ENCODE results near the gene GPX1.

- TF ChIP-seq POLR2A (IDR thresholded peaks at IDR 0.05) (no peak), CTCF (IDR thresholded peaks at IDR 0.05) (no peak)
Measured at GRCh38 chr3:49333091-49333490, 25.1 kb downstream of the GPX1 start.
